HepG2 (cell line): ENCODE data around the gene OTOP2. TPM values are rescaled to one million over a fixed set of nuclear protein-coding genes. Genes with fewer than 3 reads are reported as not detected.

Experiments
- AKAP8 ChIP-seq: sonication (generic); formaldehyde crosslinking; IDR thresholded peaks from 2 replicates; pipeline ENCODE4 v1.5.1; 2020; ENCODE audit warnings: mild to moderate bottlenecking, missing genetic modification reagents
- ARHGAP35 ChIP-seq: sonication (generic); formaldehyde crosslinking; IDR thresholded peaks from 2 replicates; pipeline ENCODE4 v1.9.0; 2022; ENCODE audit warnings: mild to moderate bottlenecking, inconsistent platforms, moderate library complexity, missing genetic modification reagents, borderline replicate concordance
- ARID2 ChIP-seq: sonication (generic); formaldehyde crosslinking; IDR thresholded peaks from 2 replicates; pipeline ENCODE4 v1.8.1; 2022; ENCODE audit warnings: mild to moderate bottlenecking, missing genetic modification reagents, borderline replicate concordance
- BCL6 ChIP-seq: IDR thresholded peaks from 2 replicates; pipeline ENCODE4 v1.6.1; 2016; ENCODE audit warnings: missing genetic modification reagents, missing compliant biosample characterization
- FOSL2 ChIP-seq: sonication (generic); formaldehyde crosslinking; IDR thresholded peaks from 2 replicates; pipeline ENCODE4 v1.4.0; 2020; ENCODE audit warnings: missing genetic modification reagents
- KLF15 ChIP-seq: sonication (generic); formaldehyde crosslinking; IDR thresholded peaks from 2 replicates; pipeline ENCODE4 v1.8.1; 2023; ENCODE audit warnings: borderline replicate concordance, mild to moderate bottlenecking, inconsistent platforms, missing genetic modification reagents, mixed read lengths
- MXD3 ChIP-seq: IDR thresholded peaks from 2 replicates; pipeline ENCODE4 v1.6.1; 2016; ENCODE audit warnings: mild to moderate bottlenecking, missing biosample characterization, missing genetic modification reagents
- ZNF230 ChIP-seq: sonication (generic); formaldehyde crosslinking; IDR thresholded peaks from 2 replicates; pipeline ENCODE4 v1.4.0; 2020; ENCODE audit warnings: mild to moderate bottlenecking, missing genetic modification reagents
- ZNF256 ChIP-seq: sonication (generic); formaldehyde crosslinking; conservative IDR thresholded peaks from 2 replicates; pipeline ENCODE4 v1.4.0; 2020; ENCODE audit warnings: missing genetic modification reagents
- ZNF446 ChIP-seq: sonication (generic); formaldehyde crosslinking; IDR thresholded peaks from 2 replicates; pipeline ENCODE4 v1.5.0; 2020; ENCODE audit warnings: mild to moderate bottlenecking, missing genetic modification reagents
- ZNF580 ChIP-seq: IDR thresholded peaks from 2 replicates; pipeline ENCODE4 v1.6.1; 2016; ENCODE audit warnings: low read depth, borderline replicate concordance
- ZNF710 ChIP-seq: sonication (generic); formaldehyde crosslinking; IDR thresholded peaks from 2 replicates; pipeline ENCODE4 v1.5.0; 2020; ENCODE audit warnings: mild to moderate bottlenecking, missing genetic modification reagents, borderline replicate concordance
- polyA plus RNA-seq, 8 experiments: library from polyadenylated mRNA; depleted of rRNA in 3 of 8; stranded (reverse) in 7 of 8; unstranded in 1 of 8; fragments of >200 nt; fragmentation: Illumina TruSeq in 4 of 8; extraction: Trizol in 4 of 8; gene quantifications; 2 replicates each; pipeline versions ENCODE4 v1.2.1 to v1.2.3, GENCODE V29; 2011 to 2016; ENCODE audit warnings: low read depth in 4 of 8, missing spikeins in 1 of 8, mixed read lengths in 1 of 8; ENCODE audit not compliant: insufficient read depth in 1 of 8
- total RNA-seq, 5 experiments: library from RNA; depleted of rRNA; stranded (reverse); fragments of >200 nt; fragmentation: Illumina TruSeq; extraction: Trizol; gene quantifications; 2 replicates each; pipeline ENCODE4 v1.2.3, GENCODE V29; 2016; ENCODE audit warnings: low read depth in 1 of 5
- TF ChIP-seq, protein P1 (sequence below): sonication (generic); formaldehyde crosslinking; IDR thresholded peaks from 2 replicates; pipeline ENCODE4 v1.4.0; 2020; ENCODE audit warnings: missing genetic modification reagents
- TF ChIP-seq, protein P2 (sequence below): IDR thresholded peaks from 2 replicates; pipeline ENCODE4 v1.6.1; 2016; ENCODE audit warnings: missing compliant biosample characterization, missing genetic modification reagents, borderline replicate concordance
- TF ChIP-seq, protein P3 (sequence below): sonication (generic); formaldehyde crosslinking; IDR thresholded peaks from 2 replicates; pipeline ENCODE4 v1.5.1; 2020; ENCODE audit warnings: missing genetic modification reagents, mild to moderate bottlenecking, borderline replicate concordance

Gene OTOP2
- total and polyA plus RNA-seq, 2 of the 13 experiments (the other 11 are each of a cell fraction or from before 2014, with no cell fraction given): not detected

- TF ChIP-seq, protein P1, sequence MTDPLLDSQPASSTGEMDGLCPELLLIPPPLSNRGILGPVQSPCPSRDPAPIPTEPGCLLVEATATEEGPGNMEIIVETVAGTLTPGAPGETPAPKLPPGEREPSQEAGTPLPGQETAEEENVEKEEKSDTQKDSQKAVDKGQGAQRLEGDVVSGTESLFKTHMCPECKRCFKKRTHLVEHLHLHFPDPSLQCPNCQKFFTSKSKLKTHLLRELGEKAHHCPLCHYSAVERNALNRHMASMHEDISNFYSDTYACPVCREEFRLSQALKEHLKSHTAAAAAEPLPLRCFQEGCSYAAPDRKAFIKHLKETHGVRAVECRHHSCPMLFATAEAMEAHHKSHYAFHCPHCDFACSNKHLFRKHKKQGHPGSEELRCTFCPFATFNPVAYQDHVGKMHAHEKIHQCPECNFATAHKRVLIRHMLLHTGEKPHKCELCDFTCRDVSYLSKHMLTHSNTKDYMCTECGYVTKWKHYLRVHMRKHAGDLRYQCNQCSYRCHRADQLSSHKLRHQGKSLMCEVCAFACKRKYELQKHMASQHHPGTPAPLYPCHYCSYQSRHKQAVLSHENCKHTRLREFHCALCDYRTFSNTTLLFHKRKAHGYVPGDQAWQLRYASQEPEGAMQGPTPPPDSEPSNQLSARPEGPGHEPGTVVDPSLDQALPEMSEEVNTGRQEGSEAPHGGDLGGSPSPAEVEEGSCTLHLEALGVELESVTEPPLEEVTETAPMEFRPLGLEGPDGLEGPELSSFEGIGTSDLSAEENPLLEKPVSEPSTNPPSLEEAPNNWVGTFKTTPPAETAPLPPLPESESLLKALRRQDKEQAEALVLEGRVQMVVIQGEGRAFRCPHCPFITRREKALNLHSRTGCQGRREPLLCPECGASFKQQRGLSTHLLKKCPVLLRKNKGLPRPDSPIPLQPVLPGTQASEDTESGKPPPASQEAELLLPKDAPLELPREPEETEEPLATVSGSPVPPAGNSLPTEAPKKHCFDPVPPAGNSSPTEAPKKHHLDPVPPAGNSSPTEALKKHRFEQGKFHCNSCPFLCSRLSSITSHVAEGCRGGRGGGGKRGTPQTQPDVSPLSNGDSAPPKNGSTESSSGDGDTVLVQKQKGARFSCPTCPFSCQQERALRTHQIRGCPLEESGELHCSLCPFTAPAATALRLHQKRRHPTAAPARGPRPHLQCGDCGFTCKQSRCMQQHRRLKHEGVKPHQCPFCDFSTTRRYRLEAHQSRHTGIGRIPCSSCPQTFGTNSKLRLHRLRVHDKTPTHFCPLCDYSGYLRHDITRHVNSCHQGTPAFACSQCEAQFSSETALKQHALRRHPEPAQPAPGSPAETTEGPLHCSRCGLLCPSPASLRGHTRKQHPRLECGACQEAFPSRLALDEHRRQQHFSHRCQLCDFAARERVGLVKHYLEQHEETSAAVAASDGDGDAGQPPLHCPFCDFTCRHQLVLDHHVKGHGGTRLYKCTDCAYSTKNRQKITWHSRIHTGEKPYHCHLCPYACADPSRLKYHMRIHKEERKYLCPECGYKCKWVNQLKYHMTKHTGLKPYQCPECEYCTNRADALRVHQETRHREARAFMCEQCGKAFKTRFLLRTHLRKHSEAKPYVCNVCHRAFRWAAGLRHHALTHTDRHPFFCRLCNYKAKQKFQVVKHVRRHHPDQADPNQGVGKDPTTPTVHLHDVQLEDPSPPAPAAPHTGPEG (CRISPR knock-in tag): 0 out of 2 replicates have a peak, but pooled peaks have one; percentile 50
- TF ChIP-seq ZNF446 (CRISPR knock-in tag) (no peak), ZNF580 (CRISPR knock-in tag) (0 out of 2 replicates have a peak, but pooled peaks have one; percentile 16), ARHGAP35 (CRISPR knock-in tag) (no peak), ARID2 (CRISPR knock-in tag) (no peak), ZNF710 (CRISPR knock-in tag) (peak; percentile 27; the same call in 1 of the 2 replicates), ZNF256 (CRISPR knock-in tag) (no peak), KLF15 (no peak), FOSL2 (CRISPR knock-in tag) (peak; percentile 90), AKAP8 (CRISPR knock-in tag) (peak; percentile 27; the same call in 1 of the 2 replicates), BCL6 (CRISPR knock-in tag) (peak; percentile 65), ZNF230 (peak; percentile 27; the same call in 1 of the 2 replicates), MXD3 (CRISPR knock-in tag) (0 out of 2 replicates have a peak, but pooled peaks have one; percentile 34)
- TF ChIP-seq, protein P2, sequence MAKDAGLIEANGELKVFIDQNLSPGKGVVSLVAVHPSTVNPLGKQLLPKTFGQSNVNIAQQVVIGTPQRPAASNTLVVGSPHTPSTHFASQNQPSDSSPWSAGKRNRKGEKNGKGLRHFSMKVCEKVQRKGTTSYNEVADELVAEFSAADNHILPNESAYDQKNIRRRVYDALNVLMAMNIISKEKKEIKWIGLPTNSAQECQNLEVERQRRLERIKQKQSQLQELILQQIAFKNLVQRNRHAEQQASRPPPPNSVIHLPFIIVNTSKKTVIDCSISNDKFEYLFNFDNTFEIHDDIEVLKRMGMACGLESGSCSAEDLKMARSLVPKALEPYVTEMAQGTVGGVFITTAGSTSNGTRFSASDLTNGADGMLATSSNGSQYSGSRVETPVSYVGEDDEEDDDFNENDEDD: peak; percentile 81; the same call in 1 of the 2 replicates
- TF ChIP-seq, protein P3, sequence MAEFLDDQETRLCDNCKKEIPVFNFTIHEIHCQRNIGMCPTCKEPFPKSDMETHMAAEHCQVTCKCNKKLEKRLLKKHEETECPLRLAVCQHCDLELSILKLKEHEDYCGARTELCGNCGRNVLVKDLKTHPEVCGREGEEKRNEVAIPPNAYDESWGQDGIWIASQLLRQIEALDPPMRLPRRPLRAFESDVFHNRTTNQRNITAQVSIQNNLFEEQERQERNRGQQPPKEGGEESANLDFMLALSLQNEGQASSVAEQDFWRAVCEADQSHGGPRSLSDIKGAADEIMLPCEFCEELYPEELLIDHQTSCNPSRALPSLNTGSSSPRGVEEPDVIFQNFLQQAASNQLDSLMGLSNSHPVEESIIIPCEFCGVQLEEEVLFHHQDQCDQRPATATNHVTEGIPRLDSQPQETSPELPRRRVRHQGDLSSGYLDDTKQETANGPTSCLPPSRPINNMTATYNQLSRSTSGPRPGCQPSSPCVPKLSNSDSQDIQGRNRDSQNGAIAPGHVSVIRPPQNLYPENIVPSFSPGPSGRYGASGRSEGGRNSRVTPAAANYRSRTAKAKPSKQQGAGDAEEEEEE (CRISPR knock-in tag): no peak
Observed at GRCh38 chr17:74972107-74972972, 48.3 kb downstream of the OTOP2 start, which contains the start of gene HID1 (continued).
